ENCODE measurements around the gene QKI.

Gene QKI

GRCh38 chr6:163579880-163580295 is 165.4 kb downstream of the QKI start:
- no peak overlapping the region for H3K4me3 ChIP-seq (replicated peaks; ENCODE audit: insufficient read depth, low read length)
- TF ChIP-seq CTCF (IDR thresholded peaks at IDR 0.05; ENCODE audit: insufficient read depth, low read length) (no peak), POLR2AphosphoS5 (IDR thresholded peaks at IDR 0.05; ENCODE audit: low read depth) (no peak), SPI1 (IDR thresholded peaks at IDR 0.05; ENCODE audit: borderline replicate concordance, low read depth) (no peak), GABPA (IDR thresholded peaks at IDR 0.05; ENCODE audit: low read depth) (no peak)
- TF ChIP-seq, protein P1, sequence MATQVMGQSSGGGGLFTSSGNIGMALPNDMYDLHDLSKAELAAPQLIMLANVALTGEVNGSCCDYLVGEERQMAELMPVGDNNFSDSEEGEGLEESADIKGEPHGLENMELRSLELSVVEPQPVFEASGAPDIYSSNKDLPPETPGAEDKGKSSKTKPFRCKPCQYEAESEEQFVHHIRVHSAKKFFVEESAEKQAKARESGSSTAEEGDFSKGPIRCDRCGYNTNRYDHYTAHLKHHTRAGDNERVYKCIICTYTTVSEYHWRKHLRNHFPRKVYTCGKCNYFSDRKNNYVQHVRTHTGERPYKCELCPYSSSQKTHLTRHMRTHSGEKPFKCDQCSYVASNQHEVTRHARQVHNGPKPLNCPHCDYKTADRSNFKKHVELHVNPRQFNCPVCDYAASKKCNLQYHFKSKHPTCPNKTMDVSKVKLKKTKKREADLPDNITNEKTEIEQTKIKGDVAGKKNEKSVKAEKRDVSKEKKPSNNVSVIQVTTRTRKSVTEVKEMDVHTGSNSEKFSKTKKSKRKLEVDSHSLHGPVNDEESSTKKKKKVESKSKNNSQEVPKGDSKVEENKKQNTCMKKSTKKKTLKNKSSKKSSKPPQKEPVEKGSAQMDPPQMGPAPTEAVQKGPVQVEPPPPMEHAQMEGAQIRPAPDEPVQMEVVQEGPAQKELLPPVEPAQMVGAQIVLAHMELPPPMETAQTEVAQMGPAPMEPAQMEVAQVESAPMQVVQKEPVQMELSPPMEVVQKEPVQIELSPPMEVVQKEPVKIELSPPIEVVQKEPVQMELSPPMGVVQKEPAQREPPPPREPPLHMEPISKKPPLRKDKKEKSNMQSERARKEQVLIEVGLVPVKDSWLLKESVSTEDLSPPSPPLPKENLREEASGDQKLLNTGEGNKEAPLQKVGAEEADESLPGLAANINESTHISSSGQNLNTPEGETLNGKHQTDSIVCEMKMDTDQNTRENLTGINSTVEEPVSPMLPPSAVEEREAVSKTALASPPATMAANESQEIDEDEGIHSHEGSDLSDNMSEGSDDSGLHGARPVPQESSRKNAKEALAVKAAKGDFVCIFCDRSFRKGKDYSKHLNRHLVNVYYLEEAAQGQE (IDR thresholded peaks at IDR 0.05; ENCODE audit: insufficient replicate concordance, low read depth): no peak
- no peak for DNase-seq (ENCODE audit: low read depth in 1 of 2, low spot score in 1 of 2)
- H3K27me3 ChIP-seq (ENCODE audit: insufficient read depth, poor library complexity, severe bottlenecking): no peaks in the 10 kb centered on the region
- no peak overlapping the region for H3K27ac ChIP-seq (replicated peaks)

DNA sequence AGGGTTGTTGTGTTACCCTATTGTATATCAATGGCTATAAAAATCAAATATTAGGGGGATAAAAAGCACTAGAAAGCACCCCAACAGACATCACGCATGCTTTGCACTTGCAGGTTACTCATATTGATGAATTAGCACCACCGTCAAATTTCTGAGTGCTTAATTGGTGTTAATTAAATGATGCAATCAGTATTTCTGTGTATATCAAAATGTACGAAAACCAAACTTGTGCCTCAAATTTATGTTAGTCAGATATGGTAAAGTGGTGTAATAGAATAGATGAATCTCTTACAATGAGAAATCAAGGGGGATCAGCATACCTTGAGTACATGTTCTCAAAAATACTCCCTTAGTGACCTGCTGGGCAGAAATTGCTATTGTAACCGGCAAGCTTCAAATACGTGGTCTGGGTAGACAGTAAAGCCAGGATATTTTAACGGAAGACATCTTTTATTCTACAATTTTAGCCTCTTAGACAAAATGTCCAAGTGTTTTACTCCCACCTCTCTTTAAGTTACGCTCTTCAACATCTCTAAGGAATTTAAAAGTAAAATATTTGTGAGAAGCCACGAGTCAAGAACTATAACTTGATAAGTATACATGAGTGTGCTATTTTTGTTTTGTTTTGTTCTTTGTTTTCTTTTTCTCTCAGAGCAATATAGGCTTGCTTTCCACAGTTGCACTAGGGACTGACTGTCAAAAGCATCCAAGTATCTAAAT is 166.0 kb downstream of the QKI start:
- no peak overlapping the region for H3K27ac ChIP-seq (replicated peaks)
- DNase-seq (ENCODE audit: low read depth in 1 of 2, low spot score in 1 of 2): no peak
- H3K27me3 ChIP-seq (ENCODE audit: insufficient read depth, poor library complexity, severe bottlenecking): no peaks in the 10 kb centered on the region
- TF ChIP-seq CTCF (IDR thresholded peaks at IDR 0.05; ENCODE audit: insufficient read depth, low read length) (no peak), POLR2AphosphoS5 (IDR thresholded peaks at IDR 0.05; ENCODE audit: low read depth) (no peak), SPI1 (IDR thresholded peaks at IDR 0.05; ENCODE audit: borderline replicate concordance, low read depth) (no peak), GABPA (IDR thresholded peaks at IDR 0.05; ENCODE audit: low read depth) (no peak)
- TF ChIP-seq, protein P1 (IDR thresholded peaks at IDR 0.05; ENCODE audit: insufficient replicate concordance, low read depth): no peak
- no peak overlapping the region for H3K4me3 ChIP-seq (replicated peaks; ENCODE audit: insufficient read depth, low read length)

DNA sequence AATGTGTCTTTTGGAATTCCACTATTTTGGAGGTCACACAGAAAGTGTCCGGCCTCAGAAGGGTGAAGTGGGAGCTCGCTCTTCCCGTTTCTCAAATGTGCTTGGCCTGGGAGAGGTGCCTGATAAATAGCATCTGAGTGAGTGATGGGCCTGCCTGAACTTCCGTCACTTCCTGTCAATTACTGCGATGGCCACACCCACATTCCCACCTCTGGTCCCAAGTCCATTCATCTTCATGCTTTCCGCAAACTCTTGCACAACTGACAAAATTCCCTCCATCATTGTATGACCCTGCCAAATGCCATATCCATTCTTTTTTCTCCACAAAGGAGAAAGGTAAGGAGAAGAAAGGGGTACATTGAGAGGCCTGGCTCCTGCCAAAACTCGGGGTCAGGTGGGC is 169.0 kb downstream of the QKI start:
- Histone ChIP-seq H3K27ac (replicated peaks) (no peak overlapping the region), H3K4me3 (replicated peaks; ENCODE audit: insufficient read depth, low read length) (no peak overlapping the region), H3K27me3 (ENCODE audit: insufficient read depth, poor library complexity, severe bottlenecking) (no peaks in the 10 kb centered on the region)
- TF ChIP-seq SPI1 (IDR thresholded peaks at IDR 0.05; ENCODE audit: borderline replicate concordance, low read depth) (no peak), POLR2AphosphoS5 (IDR thresholded peaks at IDR 0.05; ENCODE audit: low read depth) (no peak), GABPA (IDR thresholded peaks at IDR 0.05; ENCODE audit: low read depth) (no peak), CTCF (IDR thresholded peaks at IDR 0.05; ENCODE audit: insufficient read depth, low read length) (no peak)
- TF ChIP-seq, protein P1 (IDR thresholded peaks at IDR 0.05; ENCODE audit: insufficient replicate concordance, low read depth): no peak
- DNase-seq (ENCODE audit: low read depth in 1 of 2, low spot score in 1 of 2): no peak

All from HL-60 (cell line).